Vagina (tissue), 2 donors: Measurements from ENCODE around the gene PSMD4. TPM values are rescaled to one million over a fixed set of nuclear protein-coding genes. Genes with fewer than 3 reads are reported as not detected.

Experiments
- DNase-seq, 2 donors: peaks; one replicate each; pipeline ENCODE4 v3.0.0-alpha.2; 2017; ENCODE audit errors: extremely low spot score in 2 of 2
- H3K27ac ChIP-seq: fragments of 200-600 bp; sonication (generic); one replicate; pipeline ENCODE4 v1.5.1; 2019
- H3K27me3 ChIP-seq: fragments of 200-600 bp; sonication (generic); one replicate; pipeline ENCODE4 v1.5.1; 2019
- H3K36me3 ChIP-seq, 2 donors: fragments of 200-600 bp; sonication (generic); one replicate each; pipeline ENCODE4 v1.5.1; 2017 to 2019
- H3K4me1 ChIP-seq: fragments of 200-600 bp; sonication (generic); one replicate; pipeline ENCODE4 v1.5.1; 2019
- H3K4me3 ChIP-seq, 2 donors: fragments of 200-600 bp; sonication (generic); 1 replicate in 1 of 2; 2 replicates in 1 of 2; pipeline ENCODE4 v1.5.1; 2016 to 2019
- H3K9me3 ChIP-seq: fragments of 200-600 bp; sonication (generic); one replicate; pipeline ENCODE4 v1.5.1; 2019
- POLR2A ChIP-seq, 2 donors: fragments of 450-650 bp; IDR thresholded peaks; one replicate each; pipeline ENCODE4 v1.6.1; 2017; ENCODE audit warnings: antibody characterized with exemption in 2 of 2, mild to moderate bottlenecking in 2 of 2, moderate library complexity in 2 of 2
- POLR2AphosphoS5 ChIP-seq, 2 donors: sonication (generic); formaldehyde crosslinking; IDR thresholded peaks; one replicate each; pipeline ENCODE4 v1.9.0; 2017; ENCODE audit warnings: antibody characterized with exemption in 2 of 2, mild to moderate bottlenecking in 2 of 2, low read depth in 1 of 2; ENCODE audit not compliant: insufficient read depth in 1 of 2
- intact Hi-C: fragments of 100-400 bp; cut with DNase I; formaldehyde crosslinking; loops from one replicate; pipeline ENCODE4 v1.15.1; 2023
- total RNA-seq: library from RNA; depleted of rRNA; stranded (reverse); fragments of >200 nt; gene quantifications from one replicate; pipeline ENCODE4 v1.2.3, GENCODE V29; 2016
- TF ChIP-seq, protein P1 (sequence below), 3 experiments: fragments of 450-650 bp in 2 of 3; fragments of 200-600 bp in 1 of 3; sonication (generic) in 1 of 3; IDR thresholded peaks; one replicate each; pipeline ENCODE4 v1.5.1; 2017 to 2019; ENCODE audit warnings: antibody characterized with exemption in 3 of 3, mild to moderate bottlenecking in 2 of 3, moderate library complexity in 2 of 3

Gene PSMD4
- total RNA-seq, 1 donor from 2014 or later: 118 TPM

- DNase-seq: no peak
- intact Hi-C loops: no loop called here
- Histone ChIP-seq H3K4me1 (peaks cover 20% of the 10 kb centered on the region), H3K9me3 (no peaks in the 10 kb centered on the region), H3K4me3 (no peak overlapping the region), H3K27ac (no peak overlapping the region), H3K27me3 (no peaks in the 10 kb centered on the region), H3K36me3 (peaks cover 0 to 23% of the 10 kb centered on the region in 2 donors)
- TF ChIP-seq POLR2AphosphoS5 (IDR thresholded peaks at IDR 0.05; ENCODE audit: insufficient read depth in 1 of 2, low read depth in 1 of 2) (no peak), POLR2A (IDR thresholded peaks at IDR 0.05) (no peak)
- TF ChIP-seq, protein P1, sequence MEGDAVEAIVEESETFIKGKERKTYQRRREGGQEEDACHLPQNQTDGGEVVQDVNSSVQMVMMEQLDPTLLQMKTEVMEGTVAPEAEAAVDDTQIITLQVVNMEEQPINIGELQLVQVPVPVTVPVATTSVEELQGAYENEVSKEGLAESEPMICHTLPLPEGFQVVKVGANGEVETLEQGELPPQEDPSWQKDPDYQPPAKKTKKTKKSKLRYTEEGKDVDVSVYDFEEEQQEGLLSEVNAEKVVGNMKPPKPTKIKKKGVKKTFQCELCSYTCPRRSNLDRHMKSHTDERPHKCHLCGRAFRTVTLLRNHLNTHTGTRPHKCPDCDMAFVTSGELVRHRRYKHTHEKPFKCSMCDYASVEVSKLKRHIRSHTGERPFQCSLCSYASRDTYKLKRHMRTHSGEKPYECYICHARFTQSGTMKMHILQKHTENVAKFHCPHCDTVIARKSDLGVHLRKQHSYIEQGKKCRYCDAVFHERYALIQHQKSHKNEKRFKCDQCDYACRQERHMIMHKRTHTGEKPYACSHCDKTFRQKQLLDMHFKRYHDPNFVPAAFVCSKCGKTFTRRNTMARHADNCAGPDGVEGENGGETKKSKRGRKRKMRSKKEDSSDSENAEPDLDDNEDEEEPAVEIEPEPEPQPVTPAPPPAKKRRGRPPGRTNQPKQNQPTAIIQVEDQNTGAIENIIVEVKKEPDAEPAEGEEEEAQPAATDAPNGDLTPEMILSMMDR (IDR thresholded peaks at IDR 0.05): no peak
Measured at GRCh38 chr1:151259351-151259750, 4.8 kb downstream of the PSMD4 start.

- no peaks in the 10 kb centered on the region for H3K27me3 ChIP-seq
- intact Hi-C loops: no loop called here
- no peaks in the 10 kb centered on the region for H3K4me1 ChIP-seq
- peaks cover 0 to 63% of the 10 kb centered on the region in 2 donors for H3K36me3 ChIP-seq
- TF ChIP-seq POLR2A (IDR thresholded peaks at IDR 0.05) (no peak), POLR2AphosphoS5 (IDR thresholded peaks at IDR 0.05; ENCODE audit: insufficient read depth in 1 of 2, low read depth in 1 of 2) (no peak)
- TF ChIP-seq, protein P1 (IDR thresholded peaks at IDR 0.05): no peak
- no peak overlapping the region for H3K27ac ChIP-seq
- H3K9me3 ChIP-seq: no peaks in the 10 kb centered on the region
- DNase-seq: no peak
- H3K4me3 ChIP-seq: no peak overlapping the region
Measured at GRCh38 chr1:151265446-151266236, 11.1 kb downstream of the PSMD4 start.

DNA sequence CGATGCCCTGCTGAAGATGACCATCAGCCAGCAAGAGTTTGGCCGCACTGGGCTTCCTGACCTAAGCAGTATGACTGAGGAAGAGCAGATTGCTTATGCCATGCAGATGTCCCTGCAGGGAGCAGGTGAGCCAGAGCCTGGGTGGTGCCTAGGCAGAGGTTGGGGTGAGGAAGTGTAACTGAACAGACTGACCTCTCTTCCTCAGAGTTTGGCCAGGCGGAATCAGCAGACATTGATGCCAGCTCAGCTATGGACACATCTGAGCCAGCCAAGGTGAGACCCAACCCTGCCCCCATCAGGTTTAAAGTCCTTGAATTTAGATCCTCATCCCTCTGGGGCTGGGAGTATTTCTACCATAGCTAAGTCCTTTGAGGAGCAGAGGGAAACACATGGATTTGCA, 11.8 kb downstream of the PSMD4 start:
- no peak for DNase-seq

GRCh38 chr1:151266821-151267220, 12.3 kb downstream of the PSMD4 start:
- Histone ChIP-seq H3K36me3 (peaks cover 0 to 60% of the 10 kb centered on the region in 2 donors), H3K4me1 (no peaks in the 10 kb centered on the region), H3K4me3 (no peak overlapping the region), H3K9me3 (no peaks in the 10 kb centered on the region), H3K27me3 (no peaks in the 10 kb centered on the region), H3K27ac (no peak overlapping the region)
- intact Hi-C loops: no loop called here
- TF ChIP-seq POLR2AphosphoS5 (IDR thresholded peaks at IDR 0.05; ENCODE audit: insufficient read depth in 1 of 2, low read depth in 1 of 2): no peak
- TF ChIP-seq, protein P1 (IDR thresholded peaks at IDR 0.05): no peak
- TF ChIP-seq POLR2A (IDR thresholded peaks at IDR 0.05): no peak
- DNase-seq: no peak

More for the DNA sequence above, 11.8 kb downstream of the PSMD4 start:
- intact Hi-C loops: no loop called here
- Histone ChIP-seq H3K27ac (no peak overlapping the region), H3K4me1 (no peaks in the 10 kb centered on the region), H3K9me3 (no peaks in the 10 kb centered on the region), H3K27me3 (no peaks in the 10 kb centered on the region), H3K36me3 (peaks cover 0 to 63% of the 10 kb centered on the region in 2 donors), H3K4me3 (no peak overlapping the region)
- TF ChIP-seq, protein P1 (IDR thresholded peaks at IDR 0.05): no peak
- TF ChIP-seq POLR2AphosphoS5 (IDR thresholded peaks at IDR 0.05; ENCODE audit: insufficient read depth in 1 of 2, low read depth in 1 of 2) (no peak), POLR2A (IDR thresholded peaks at IDR 0.05) (no peak)

DNA sequence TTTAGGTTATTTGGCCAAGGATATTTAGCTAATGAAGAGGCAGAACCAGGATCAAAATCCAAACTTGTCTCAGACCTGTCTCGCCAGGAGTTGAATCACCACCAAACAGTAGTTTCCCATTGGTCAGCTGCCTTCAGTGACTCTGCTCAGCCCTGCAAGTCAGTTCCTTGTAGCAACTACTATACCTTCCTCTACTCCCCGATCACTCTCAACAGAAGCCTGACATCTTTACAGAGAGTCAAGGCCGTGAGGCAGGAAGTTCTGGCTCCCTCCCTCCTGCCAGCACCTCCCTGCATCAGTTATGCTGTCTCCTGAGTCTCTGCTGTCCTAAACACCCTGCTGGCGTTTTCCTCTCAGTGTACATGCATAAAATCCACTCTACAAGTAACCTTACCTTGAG, 13.2 kb downstream of the PSMD4 start:
- no peak overlapping the region for H3K27ac ChIP-seq
- TF ChIP-seq, protein P1 (IDR thresholded peaks at IDR 0.05): no peak
- no peak for TF ChIP-seq POLR2A (IDR thresholded peaks at IDR 0.05)
- no peaks in the 10 kb centered on the region for H3K9me3 ChIP-seq
- H3K4me3 ChIP-seq: no peak overlapping the region
- DNase-seq: no peak
- H3K27me3 ChIP-seq: no peaks in the 10 kb centered on the region
- no peaks in the 10 kb centered on the region for H3K4me1 ChIP-seq
- intact Hi-C loops: no loop called here
- peaks cover 0 to 50% of the 10 kb centered on the region in 2 donors for H3K36me3 ChIP-seq
